Testis (tissue), 3 donors: ENCODE measurements around the gene DNTTIP2. TPM values are rescaled to one million over a fixed set of nuclear protein-coding genes. Genes with fewer than 3 reads are reported as not detected.

Experiments
- DNase-seq: peaks from one replicate; pipeline ENCODE4 v3.0.0-alpha.2; 2019
- H3K27ac ChIP-seq, 2 donors: fragments of 200-600 bp; sonication (generic); one replicate each; pipeline ENCODE4 v1.5.1; 2019
- H3K27me3 ChIP-seq: fragments of 200-600 bp; sonication (generic); one replicate; pipeline ENCODE4 v1.5.1; 2019
- H3K36me3 ChIP-seq: fragments of 200-600 bp; sonication (generic); one replicate; pipeline ENCODE4 v1.5.1; 2017; ENCODE audit warnings: low read depth; ENCODE audit errors: missing control alignments
- H3K4me1 ChIP-seq: fragments of 200-600 bp; sonication (generic); one replicate; pipeline ENCODE4 v1.5.1; 2019
- H3K4me3 ChIP-seq, 2 donors: fragments of 200-600 bp; sonication (generic); one replicate each; pipeline ENCODE4 v1.5.1; 2017 to 2019
- H3K9me3 ChIP-seq: fragments of 200-600 bp; sonication (generic); one replicate; pipeline ENCODE4 v1.5.1; 2017
- POLR2A ChIP-seq: fragments of 450-650 bp; IDR thresholded peaks from one replicate; pipeline ENCODE4 v1.6.1; 2017; ENCODE audit warnings: antibody characterized with exemption, mild to moderate bottlenecking, moderate library complexity
- WGBS, 2 donors: methylation state at CpG; one replicate each; pipeline ENCODE4 v1.1.5; 2018; 5-methylcytosine and 5-hydroxymethylcytosine counted together
- intact Hi-C: fragments of 100-400 bp; cut with DNase I; formaldehyde crosslinking; loops from one replicate; pipeline ENCODE4 v1.15.1; 2023; ENCODE audit warnings: low total_unique reads
- polyA plus RNA-seq: library from polyadenylated mRNA; stranded (reverse); fragments of 350-450 nt; fragmentation: Illumina TruSeq; extraction: RNeasy Lipid Tissue Mini Kit (QIAGEN cat#74804); gene quantifications from one replicate; pipeline ENCODE4 v1.2.3, GENCODE V29; 2014; ENCODE audit warnings: low read depth, low replicate concordance; ENCODE audit not compliant: insufficient read depth
- total RNA-seq, 2 donors: library from RNA; depleted of rRNA; stranded (reverse); fragments of >200 nt; gene quantifications; one replicate each; pipeline ENCODE4 v1.2.3, GENCODE V29; 2016
- TF ChIP-seq, protein P1 (sequence below), 3 experiments: fragments of 450-650 bp in 2 of 3; fragments of 200-600 bp in 1 of 3; sonication (generic) in 1 of 3; IDR thresholded peaks; one replicate each; pipeline ENCODE4 v1.5.1; 2016 to 2019; ENCODE audit warnings: antibody characterized with exemption in 3 of 3, mild to moderate bottlenecking in 2 of 3, moderate library complexity in 1 of 3

The DNTTIP2 gene
- total and polyA plus RNA-seq, 3 donors from 2014 or later = 17.0 to 35.4 (median 30.8) TPM

DNA sequence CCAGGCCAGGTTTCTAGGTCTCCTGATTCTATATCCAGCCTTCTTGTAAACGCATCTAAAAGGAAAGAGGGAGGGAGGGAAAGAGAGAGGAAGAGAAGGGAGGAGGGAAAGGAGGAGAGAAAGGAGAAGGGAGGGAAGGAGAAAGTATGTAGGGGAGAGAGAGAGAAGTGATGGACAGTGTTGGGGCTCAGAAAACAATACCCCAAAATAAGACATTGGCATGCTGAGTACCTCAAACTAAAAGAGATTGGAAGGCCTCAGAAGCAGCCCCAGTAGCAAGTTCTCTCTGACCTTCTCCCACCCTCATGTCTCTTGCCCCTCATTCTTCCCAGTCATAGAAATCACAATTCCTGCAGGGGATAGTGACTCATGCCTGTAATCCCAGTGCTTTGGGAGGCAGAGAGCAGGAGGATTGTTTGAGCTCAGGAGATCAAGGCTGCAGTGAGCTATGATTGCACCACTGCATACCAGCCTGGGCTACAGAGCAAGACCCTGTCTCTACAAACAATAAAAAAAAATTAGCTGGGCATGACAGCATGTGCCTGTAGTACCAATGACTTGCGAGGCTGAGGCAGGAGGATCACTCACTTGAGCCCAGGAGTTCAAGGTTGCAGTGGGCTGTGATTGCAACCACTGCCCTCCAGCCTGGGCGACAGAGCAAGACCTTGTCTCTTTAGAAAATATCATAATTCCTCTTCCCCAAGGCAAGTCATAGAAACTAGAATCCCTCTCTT, 51.2 kb downstream of the DNTTIP2 start:
- Histone ChIP-seq H3K27ac (no peak overlapping the region), H3K4me1 (no peaks in the 10 kb centered on the region), H3K4me3 (no peak overlapping the region), H3K9me3 (no peaks in the 10 kb centered on the region), H3K27me3 (no peaks in the 10 kb centered on the region), H3K36me3 (no peaks in the 10 kb centered on the region)
- WGBS, 2 donors = 71 to 82% methylated on average over 3 of the region's 3 CpGs
- intact Hi-C loops = no loop called here
- TF ChIP-seq POLR2A = no peak
- TF ChIP-seq, protein P1, sequence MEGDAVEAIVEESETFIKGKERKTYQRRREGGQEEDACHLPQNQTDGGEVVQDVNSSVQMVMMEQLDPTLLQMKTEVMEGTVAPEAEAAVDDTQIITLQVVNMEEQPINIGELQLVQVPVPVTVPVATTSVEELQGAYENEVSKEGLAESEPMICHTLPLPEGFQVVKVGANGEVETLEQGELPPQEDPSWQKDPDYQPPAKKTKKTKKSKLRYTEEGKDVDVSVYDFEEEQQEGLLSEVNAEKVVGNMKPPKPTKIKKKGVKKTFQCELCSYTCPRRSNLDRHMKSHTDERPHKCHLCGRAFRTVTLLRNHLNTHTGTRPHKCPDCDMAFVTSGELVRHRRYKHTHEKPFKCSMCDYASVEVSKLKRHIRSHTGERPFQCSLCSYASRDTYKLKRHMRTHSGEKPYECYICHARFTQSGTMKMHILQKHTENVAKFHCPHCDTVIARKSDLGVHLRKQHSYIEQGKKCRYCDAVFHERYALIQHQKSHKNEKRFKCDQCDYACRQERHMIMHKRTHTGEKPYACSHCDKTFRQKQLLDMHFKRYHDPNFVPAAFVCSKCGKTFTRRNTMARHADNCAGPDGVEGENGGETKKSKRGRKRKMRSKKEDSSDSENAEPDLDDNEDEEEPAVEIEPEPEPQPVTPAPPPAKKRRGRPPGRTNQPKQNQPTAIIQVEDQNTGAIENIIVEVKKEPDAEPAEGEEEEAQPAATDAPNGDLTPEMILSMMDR (IDR thresholded peaks at IDR 0.05) = no peak
- no peak for DNase-seq

DNA sequence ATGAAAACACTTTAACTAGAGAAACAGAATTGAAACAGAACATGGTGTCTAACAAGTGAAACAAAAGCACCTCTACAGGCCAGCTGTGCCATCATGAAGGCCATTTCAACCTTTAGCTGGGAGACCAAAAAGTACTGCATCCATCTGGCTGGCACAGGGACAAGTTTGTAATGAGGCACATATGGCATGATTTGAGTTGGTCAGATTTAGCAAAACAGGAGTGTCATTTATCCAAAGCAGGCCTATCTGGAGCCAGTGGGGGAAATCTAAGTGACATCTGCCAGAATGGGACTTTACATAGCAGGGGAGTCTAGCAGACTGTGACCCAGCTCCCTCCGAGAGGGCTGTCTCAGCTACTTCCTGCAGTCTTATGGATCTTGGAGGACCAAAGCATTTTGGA, 51.9 kb downstream of the DNTTIP2 start:
- 80 to 89% methylated on average over 1 of the region's 1 CpG for WGBS, 2 donors
- no peaks in the 10 kb centered on the region for H3K4me1 ChIP-seq
- intact Hi-C loops = no loop called here
- no peaks in the 10 kb centered on the region for H3K36me3 ChIP-seq
- H3K27ac ChIP-seq = no peak overlapping the region
- no peak overlapping the region for H3K4me3 ChIP-seq
- TF ChIP-seq POLR2A = no peak
- no peak for DNase-seq
- H3K27me3 ChIP-seq = no peaks in the 10 kb centered on the region
- no peaks in the 10 kb centered on the region for H3K9me3 ChIP-seq

DNA sequence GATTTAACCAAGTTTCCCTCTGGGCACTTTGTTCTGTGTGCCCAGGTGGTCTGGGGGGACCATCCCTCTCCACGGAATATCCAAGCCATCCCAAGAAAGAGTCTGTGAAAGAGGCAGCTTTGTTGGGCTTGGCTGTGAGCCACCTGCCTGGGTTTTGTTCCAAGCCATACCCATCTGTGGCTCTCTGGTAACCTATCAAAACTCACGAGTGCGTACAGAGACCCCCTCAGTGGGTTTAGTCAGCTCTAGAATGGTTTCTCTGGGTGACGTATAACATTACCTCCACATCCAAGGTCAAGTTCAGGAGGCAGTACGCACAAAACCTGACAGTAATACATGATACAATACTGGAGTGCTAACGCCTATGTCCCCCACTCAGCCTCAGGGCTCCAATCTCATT, 54.2 kb downstream of the DNTTIP2 start:
- H3K36me3 ChIP-seq = no peaks in the 10 kb centered on the region
- intact Hi-C loops = no loop called here
- no peak overlapping the region for H3K4me3 ChIP-seq
- DNase-seq = no peak
- WGBS, 2 donors = 81% methylated on average over 4 of the region's 6 CpGs; no CpG with 5 or more reads in 1 of the 2 donors
- no peak overlapping the region for H3K27ac ChIP-seq
- H3K4me1 ChIP-seq = no peaks in the 10 kb centered on the region
- H3K9me3 ChIP-seq = no peaks in the 10 kb centered on the region
- H3K27me3 ChIP-seq = no peaks in the 10 kb centered on the region
- no peak for TF ChIP-seq POLR2A
- TF ChIP-seq, protein P1 (IDR thresholded peaks at IDR 0.05) = no peak

DNA sequence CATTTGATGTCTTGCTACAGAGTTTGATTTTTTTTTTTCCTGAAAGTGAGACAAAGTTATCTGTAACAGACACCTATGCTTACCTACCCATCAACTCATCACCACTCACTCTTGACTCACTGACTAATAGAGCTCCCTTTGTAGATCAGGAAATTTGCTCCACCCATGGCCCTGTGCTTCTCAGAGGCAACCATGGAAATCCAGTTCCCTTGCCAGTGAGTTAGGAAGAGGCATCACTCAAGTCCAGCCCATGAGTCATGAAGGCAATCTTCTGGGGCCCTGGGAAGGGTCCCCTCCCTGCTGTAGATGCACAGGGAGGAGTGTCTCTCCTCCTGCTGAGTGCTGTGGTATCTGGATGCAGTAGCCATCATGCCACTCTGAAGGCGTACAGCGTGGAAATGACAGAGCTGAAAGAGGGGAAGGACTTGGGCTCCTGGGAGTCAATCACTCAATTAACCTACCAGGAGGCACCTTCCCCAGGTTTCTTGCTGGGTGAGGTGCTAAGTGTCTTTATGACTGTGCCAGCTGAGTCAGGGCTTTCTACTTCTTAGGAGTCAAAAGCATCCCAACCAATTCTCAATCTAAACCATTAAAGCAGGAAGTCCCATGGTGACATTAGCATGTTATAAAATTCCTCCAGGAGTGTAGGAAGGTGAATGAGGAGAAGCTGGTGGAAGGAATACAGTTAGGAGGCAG, 56.1 kb downstream of the DNTTIP2 start:
- 80% methylated on average over 2 of the region's 2 CpGs; no CpG with 5 or more reads in 1 of the 2 donors for WGBS, 2 donors

More for the DNA sequence above, 56.1 kb downstream of the DNTTIP2 start:
- H3K4me3 ChIP-seq = no peak overlapping the region
- no peak overlapping the region for H3K27ac ChIP-seq
- no peaks in the 10 kb centered on the region for H3K27me3 ChIP-seq
- DNase-seq = no peak
- intact Hi-C loops = no loop called here
- no peaks in the 10 kb centered on the region for H3K4me1 ChIP-seq
- H3K36me3 ChIP-seq = no peaks in the 10 kb centered on the region
- TF ChIP-seq, protein P1 (IDR thresholded peaks at IDR 0.05) = no peak
- TF ChIP-seq POLR2A = no peak
- H3K9me3 ChIP-seq = no peaks in the 10 kb centered on the region
